Retina (tissue), 1 donor: Measurements from ENCODE around the gene RGS5.

Experiments used
- DNase-seq: peaks from one replicate; pipeline ENCODE4 v3.0.0-alpha.2; 2016

RGS5 gene

DNA sequence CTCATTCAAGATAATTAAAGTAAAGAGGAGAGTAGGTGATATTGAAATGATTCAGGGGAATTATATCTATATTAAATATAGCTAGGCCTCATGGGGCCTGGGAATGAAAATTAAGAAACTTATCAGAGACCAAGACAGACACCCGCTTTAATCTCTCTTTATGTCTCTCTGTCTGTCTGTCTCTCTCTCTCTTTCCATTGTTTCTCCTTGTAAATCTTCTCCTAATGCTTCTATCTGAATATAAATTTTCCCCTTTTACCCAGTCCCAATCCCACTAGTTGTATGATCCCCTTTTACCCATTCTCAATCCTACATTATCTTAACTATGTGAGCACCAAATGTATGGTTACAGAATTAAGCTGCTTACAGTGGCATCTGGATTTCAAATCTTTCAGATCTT is 61.2 kb downstream of the RGS5 start:
- no peak for DNase-seq

DNA sequence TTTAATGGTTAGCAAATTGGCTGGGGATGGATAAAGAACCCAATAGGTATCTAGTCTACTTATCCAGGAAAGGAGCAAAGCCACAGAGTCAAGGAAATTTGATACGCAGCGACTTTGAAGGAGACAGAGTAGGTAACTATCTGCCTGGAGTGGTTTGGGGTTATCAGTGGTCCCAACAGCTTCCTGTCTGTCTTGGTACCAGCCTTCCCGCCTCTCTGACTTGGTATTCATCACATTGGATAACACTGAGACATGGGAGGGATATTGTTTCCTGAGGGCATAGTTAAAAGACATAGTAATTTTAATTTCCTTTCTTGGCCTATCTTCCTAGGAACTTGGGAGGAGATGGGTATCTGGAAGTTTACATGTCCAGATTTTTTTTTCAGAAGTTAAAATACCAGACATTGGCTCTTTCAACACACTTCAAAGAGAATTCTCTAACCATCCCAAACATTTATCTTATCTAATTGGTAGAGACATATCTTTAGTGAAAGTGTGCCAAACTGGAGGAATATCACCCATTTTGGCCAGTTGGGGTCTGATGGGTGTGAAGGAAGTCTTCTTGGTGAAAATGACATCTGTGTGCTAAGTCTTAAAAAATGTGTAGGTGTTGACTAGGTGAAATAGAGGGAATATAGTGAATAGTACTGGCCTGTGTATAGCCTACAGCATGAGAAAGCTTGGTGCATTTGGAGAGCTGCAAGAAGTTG is 65.0 kb downstream of the RGS5 start:
- DNase-seq = no peak

DNA sequence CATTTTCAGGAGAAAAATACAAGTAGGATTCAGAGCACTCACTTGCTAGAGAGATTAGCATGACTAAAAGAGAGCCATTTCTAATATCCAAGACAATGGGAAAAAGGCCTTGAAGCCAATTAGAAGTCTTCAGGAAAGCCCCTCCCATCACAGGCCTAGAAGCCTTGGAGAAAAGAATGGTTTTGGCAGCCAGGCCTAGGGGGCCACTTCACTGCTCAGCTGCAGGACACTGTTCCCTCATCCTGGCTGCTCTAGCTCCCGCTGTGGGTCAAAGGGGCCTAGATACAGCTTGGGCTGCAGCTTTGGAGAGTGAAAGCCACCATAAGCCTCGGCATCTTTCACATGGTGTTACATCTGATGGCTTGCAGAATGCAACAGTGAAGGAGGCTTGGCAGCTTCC is 70.7 kb downstream of the RGS5 start:
- no peak for DNase-seq

DNA sequence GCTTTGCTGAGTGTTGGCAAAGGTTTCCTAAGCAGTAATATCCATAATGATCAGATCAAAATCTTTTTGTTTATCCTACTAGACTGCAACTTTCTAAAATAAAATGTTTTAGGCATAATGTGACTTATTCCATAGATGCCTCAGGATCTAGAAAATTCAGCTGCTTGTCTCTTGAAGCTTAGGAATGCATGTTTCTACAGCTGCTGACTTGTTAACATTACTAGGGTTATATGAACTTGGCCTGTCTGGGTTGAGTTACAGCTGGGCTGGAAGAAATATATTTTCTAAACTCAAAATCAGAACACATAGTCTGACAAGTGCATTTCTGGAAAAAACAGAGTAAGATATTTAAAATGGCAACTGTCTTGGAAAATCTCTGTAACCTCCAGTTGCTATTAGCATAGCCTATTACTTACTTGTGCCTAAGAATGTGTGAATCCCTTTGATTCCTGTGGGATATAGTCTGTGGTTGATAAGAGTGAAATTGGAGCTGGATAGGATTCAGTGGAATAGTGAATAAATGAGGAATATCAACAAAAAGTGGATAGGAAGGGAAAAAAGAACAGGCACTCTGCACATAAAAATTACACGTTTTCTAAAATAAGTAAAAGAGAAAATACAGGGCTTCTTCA is 72.4 kb downstream of the RGS5 start:
- DNase-seq = no peak

DNA sequence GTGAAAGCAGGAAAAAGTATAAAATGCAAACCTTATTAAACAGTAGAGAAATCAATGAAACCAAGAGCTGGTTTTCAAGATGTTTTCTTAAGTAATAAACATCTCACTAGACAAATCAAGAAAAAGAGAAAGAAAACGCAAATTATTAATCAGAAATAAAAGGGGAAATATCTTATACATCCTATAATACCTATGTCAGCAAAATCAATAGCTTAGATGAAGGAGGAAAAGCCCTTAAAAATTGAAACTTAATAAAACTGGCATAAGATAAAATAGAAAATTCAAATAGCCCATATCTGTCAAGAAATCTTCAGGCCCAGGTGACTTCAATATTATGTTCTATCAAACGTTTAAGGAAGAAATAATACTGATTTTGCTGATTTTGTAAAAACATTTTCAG is 74.4 kb downstream of the RGS5 start:
- DNase-seq = no peak

DNA sequence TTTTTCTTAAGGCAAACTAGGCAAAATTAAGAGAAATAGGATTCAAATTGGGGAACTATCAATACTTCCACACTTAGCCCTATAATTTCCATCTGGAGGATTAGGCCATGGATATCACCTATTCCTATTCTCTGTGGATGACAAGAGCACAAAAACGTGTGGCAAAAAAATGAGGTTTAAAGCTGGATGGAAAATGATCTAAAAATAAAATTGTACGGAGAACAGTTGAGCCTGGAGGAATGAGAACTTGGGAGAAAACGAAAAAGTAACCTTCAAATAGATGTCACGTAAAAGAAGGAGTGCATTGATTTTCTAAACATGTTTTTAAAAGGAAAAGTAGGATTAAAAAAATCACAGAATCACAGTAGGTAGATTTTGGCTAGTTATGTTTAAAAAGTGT is 77.9 kb downstream of the RGS5 start:
- DNase-seq = no peak

DNA sequence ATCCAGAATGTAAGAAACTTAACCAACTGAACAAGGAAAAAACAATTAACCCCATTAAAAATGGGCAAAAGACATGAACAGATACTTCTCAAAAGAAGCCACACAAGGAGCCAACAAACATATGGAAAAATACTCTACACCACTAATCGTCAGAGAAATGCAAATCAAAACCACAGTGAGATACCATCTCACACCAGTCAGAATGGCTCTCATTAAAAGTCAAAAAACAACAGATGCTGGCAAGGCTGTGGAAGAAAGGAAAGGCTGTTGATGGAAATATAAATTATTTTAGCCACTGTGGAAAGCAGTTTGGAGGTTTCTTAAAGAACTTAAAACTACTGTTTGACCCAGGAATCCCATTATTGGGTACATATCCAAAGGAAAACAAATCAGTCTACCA is 82.3 kb downstream of the RGS5 start:
- no peak for DNase-seq

DNA sequence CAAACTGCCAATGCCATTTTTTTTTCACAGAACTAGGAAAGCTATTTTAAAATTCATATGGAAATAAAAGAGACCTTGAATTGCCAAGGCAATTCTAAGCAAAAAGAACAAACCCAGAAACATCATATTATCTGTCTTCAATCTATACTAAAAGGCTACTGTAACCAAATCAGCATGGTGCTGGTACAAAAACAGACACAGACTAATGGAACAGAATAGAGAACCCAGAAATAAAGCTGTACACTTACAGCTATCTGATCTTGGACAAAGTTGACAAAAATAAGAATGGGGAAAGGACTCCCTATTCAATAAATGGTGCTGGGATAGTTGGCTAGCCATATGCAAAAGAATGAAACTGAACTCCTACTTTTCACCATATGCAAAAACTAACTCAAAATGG is 83.0 kb downstream of the RGS5 start:
- DNase-seq = no peak

DNA sequence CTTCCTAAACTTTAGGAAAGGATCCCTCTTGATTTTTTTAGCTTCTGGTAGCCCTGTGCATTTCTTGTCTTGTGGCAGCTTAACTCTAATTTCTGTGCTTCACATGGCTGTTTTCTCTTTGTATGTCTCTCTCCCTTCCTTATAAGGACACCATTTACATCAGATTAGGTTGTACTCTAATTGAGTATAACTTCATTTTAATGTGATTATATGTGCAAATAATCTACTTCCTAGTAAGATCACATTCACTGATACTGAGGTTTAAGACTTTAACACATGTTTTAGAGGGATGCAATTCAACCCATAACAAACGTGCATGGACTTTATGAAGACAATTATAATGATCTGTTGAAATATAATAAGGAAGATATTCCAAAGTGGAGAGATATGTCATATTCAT is 86.8 kb downstream of the RGS5 start:
- no peak for DNase-seq

DNA sequence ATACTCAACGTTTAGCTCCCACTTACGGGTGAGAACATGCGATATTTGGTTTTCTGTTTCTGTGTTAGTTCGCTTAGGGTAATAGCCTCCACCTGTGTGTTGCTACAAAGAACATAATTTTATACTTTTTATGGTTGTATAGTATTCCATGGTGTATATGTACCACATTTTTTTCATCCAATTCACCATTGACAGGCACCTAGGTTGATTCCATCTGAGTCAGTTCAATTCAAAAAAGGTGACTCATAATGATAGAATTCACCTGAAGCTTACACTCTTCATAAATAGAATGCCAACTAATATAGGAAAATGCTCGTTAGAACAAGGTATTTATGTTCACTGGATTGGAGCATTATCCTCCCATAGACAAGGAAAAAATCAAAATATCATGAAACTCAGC is 95.1 kb downstream of the RGS5 start:
- no peak for DNase-seq

DNA sequence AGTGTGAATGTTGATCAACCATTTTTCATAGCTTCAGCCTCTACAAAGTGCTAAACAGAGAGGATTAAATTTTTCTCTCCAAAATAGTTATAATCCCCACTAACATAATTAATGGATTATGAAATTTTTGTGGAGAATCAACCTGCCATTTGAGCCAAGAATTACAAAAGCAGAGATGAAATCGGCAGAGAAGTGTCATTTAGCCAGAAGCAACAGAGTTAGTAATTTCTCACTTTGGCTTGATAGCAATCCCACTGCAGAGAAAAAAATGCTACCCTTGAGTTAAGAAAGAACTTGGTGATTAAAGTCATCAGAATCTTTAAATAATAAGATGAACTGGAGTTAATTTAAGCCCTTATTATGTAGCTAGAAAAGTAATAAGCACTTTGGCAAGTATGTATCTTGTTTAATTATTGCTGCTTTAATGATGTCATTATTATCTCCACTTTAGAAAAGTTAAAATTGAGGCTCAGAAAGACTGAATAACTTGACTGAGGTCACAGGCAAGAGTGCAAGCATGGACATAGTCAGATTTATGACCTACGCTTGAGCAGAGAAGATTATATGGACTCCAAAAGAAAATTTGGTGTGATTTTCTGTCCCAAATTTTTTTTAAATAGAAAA is 96.2 kb downstream of the RGS5 start:
- no peak for DNase-seq

DNA sequence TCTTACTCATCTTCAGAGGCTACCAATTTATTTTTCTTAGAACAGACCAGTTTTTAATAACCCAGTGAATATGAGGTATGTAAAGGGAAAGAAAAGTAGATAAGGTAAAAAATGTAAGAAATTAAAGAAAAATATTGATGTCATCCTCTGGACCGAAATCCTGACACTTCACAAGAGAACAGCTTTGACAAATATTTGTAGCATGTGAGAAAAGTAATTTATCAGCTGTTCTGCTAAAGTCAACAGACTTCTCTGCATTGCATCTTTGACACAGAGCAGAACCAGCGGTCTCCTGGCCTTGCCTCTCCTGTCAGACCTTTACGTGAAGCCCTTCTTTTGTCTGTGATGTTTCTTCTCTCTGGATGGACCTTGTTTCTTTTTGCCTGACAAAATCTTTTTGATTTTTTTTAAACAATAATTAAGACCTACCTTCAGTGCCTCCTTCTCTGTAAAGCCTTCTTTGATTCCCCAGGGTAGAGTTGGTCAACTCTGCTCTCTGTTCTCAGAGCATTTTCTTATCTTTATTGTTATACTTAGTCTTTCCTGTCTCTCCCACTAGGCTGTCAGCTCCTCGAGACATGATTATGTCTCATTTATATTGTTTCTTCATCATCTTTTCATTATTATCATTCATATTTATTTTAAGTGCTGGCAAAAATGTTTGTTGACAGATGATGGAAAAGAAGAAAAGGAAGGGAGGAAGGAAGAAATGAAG is 98.2 kb downstream of the RGS5 start:
- no peak for DNase-seq

DNA sequence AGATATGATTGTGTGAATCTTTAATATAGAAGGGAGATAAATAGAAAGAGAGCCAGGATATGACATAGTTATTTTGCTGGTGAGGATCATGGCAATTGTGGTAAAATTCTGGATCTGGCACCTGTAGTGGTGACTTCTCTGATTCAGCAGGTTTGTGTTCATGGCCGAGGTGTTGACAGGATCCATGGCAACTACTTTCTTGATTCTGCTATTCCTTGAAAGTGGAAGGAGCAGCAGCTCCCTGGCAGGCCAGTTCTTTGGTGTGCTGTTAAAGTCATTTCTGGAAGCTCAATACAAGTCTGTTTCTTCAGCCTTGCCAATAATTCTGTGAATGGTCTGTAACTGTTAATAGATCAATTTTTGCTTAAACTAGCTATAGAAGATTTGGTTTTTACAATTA is 100.1 kb downstream of the RGS5 start:
- DNase-seq = no peak

DNA sequence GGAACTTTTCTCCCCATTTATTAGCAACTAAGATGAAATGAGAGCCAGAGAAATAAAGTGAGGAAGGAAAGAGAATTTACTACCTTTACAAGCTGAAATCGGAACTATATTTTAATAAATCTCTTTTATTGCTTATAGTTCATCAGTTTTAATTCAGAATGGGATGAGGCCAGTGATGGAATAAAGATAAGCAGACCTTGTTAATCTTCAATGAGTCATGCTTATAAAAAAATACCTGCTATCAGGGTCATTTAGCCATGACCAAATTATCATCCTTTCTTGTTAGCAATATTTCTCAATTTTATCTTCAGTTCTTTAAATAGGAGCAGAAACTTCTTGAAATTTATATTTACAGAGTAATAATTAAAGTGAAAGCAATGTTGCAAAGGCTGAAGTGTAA is 107.5 kb downstream of the RGS5 start:
- DNase-seq = no peak

DNA sequence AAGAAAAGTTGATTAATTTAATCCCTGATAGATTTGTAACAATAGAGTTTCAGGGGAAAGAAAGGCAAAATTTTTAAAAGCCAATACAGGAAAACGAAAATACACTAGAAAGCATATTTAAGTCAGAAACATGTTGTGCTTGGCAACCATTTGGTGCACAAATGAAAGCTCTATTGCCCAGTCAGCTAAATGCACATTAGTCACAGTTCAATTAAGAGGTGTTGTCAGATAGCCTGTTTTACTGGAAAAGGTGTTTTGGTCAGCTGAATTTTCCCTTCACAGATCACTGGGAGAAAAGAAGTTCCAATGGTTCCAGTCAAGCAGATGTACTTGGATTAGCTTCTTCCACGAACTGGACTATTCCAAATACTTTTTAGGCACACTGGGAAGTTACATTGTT is 108.1 kb downstream of the RGS5 start:
- no peak for DNase-seq

DNA sequence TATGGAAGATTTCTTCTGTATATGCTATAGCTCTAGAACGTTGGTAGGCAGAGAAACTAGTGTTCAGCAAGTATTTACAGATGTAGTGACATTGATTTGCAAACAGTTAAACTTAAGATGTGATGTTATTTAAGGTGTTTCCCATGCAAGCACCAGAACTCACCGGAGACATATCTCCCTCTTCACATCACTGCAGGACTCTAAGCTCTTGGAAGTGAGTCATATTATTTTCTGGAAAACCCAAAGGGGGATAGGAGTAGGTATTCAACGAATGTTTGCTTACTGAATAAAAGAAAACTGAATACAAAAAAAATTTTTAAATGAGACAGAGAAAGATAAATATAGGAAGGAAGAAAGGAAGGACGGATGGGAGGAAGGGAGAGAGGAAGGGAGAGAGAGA is 108.5 kb downstream of the RGS5 start:
- no peak for DNase-seq

DNA sequence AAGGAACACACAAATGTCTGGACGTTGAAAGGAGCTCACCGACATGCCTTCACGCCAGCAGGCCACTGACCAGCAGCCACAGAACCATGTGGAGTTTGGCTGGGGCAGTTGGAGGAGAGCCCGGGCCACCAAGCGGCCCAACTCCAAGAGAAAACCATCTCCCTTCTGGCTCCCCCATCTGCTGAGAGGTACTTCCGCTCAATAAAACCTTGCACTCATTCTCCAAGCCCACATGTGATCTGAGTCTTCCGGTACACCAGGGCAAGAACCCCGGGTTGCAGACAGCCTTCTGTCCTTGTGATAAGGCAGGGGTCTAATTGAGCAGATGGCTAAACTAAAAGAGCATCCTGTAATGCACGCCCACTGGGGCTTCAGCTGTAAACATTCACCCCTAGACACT is 109.1 kb downstream of the RGS5 start:
- no peak for DNase-seq

DNA sequence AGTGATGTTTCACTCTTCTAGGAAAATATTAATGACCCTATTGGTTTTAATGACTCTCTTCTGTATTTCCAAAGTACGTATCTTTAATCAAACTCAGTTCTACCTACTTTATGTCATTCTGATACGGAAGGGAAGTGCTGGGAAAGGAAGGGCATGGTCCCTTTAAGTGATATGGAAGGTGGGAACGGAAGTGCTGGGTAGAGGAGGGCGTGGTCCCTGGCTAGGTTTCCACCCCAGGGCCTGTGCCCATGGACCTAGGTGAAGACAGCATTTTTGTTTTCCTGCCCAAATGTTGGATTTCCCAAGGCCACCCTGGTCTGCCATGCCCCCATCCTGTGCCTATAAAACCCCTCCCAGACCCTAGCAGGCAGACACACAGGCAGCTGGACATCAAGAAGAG is 109.5 kb downstream of the RGS5 start:
- no peak for DNase-seq
